Neuronal stem cell (in vitro differentiated cells): ENCODE measurements around the gene SST.
"Not testable (repeated sequence)": the region's sequence is repeated elsewhere in the genome, so short reads cannot be mapped to it uniquely, and the experiment has no call there.

Source experiments
- DNase-seq: peaks from one replicate; pipeline ENCODE4 v3.0.0-alpha.2; 2013; ENCODE audit warnings: low spot score
- H2AFZ ChIP-seq: one replicate; pipeline ENCODE4 v1.6.1; 2013; ENCODE audit warnings: mild to moderate bottlenecking, low read length, inconsistent platforms
- H2AK5ac ChIP-seq: 2 replicates; pipeline ENCODE4 v1.6.1; 2013; ENCODE audit warnings: low read depth, mild to moderate bottlenecking, inconsistent platforms, low read length, moderate library complexity, mixed read lengths
- H2BK120ac ChIP-seq: 2 replicates; pipeline ENCODE4 v1.6.1; 2013; ENCODE audit warnings: low read depth, mild to moderate bottlenecking, inconsistent platforms, low read length, moderate library complexity, mixed read lengths
- H2BK12ac ChIP-seq: one replicate; pipeline ENCODE4 v1.6.1; 2013; ENCODE audit warnings: low read length, inconsistent platforms
- H2BK15ac ChIP-seq: 2 replicates; pipeline ENCODE4 v1.6.1; 2013; ENCODE audit warnings: mild to moderate bottlenecking, low read length, inconsistent platforms, mixed read lengths
- H2BK5ac ChIP-seq: one replicate; pipeline ENCODE4 v1.6.1; 2013; ENCODE audit warnings: inconsistent platforms, mild to moderate bottlenecking, low read length, moderate library complexity
- H3K14ac ChIP-seq: one replicate; pipeline ENCODE4 v1.6.1; 2013; ENCODE audit warnings: low read length, inconsistent platforms
- H3K18ac ChIP-seq: 2 replicates; pipeline ENCODE4 v1.6.1; 2013; ENCODE audit warnings: low read length, inconsistent platforms
- H3K23ac ChIP-seq: 2 replicates; pipeline ENCODE4 v1.6.1; 2013; ENCODE audit warnings: low read depth, mild to moderate bottlenecking, mixed read lengths, low read length, inconsistent platforms; ENCODE audit not compliant: poor library complexity
- H3K27ac ChIP-seq: replicated peaks from 3 replicates; pipeline ENCODE4 v1.5.1; 2013; ENCODE audit warnings: low read length, inconsistent platforms
- H3K27me3 ChIP-seq, 3 experiments: 2 replicates each; pipeline ENCODE4 v1.6.1; 2013; ENCODE audit warnings: low read length in 3 of 3, mild to moderate bottlenecking in 2 of 3, inconsistent platforms in 1 of 3, low read depth in 1 of 3, mixed read lengths in 1 of 3, moderate library complexity in 1 of 3; ENCODE audit not compliant: control insufficient read depth in 3 of 3, insufficient read depth in 3 of 3
- H3K36me3 ChIP-seq, 2 donors: replicated peaks in 1 of 2; 2 replicates each; pipeline ENCODE4 v1.6.1; 2013; ENCODE audit warnings: low read length in 2 of 2; ENCODE audit not compliant: control insufficient read depth in 2 of 2, insufficient read depth in 2 of 2
- H3K4ac ChIP-seq: 2 replicates; pipeline ENCODE4 v1.6.1; 2013; ENCODE audit warnings: inconsistent platforms, mild to moderate bottlenecking, low read length, moderate library complexity
- H3K4me1 ChIP-seq, 2 donors: 1 replicate in 1 of 2; 2 replicates in 1 of 2; pipeline ENCODE4 v1.6.1; 2013; ENCODE audit warnings: low read length in 2 of 2, low read depth in 1 of 2; ENCODE audit not compliant: control insufficient read depth in 2 of 2, insufficient read depth in 1 of 2
- H3K4me2 ChIP-seq: one replicate; pipeline ENCODE4 v1.6.1; 2013; ENCODE audit warnings: mild to moderate bottlenecking, low read length, inconsistent platforms; ENCODE audit not compliant: insufficient read depth, poor library complexity, severe bottlenecking
- H3K4me3 ChIP-seq, 2 donors: 2 replicates each; pipeline ENCODE4 v1.5.1; 2013; ENCODE audit warnings: low read length in 2 of 2, mild to moderate bottlenecking in 2 of 2, inconsistent platforms in 1 of 2, moderate library complexity in 1 of 2
- H3K79me1 ChIP-seq: one replicate; pipeline ENCODE4 v1.6.1; 2013; ENCODE audit warnings: low read depth, mild to moderate bottlenecking, inconsistent platforms, low read length, moderate library complexity
- H3K9ac ChIP-seq: one replicate; pipeline ENCODE4 v1.6.1; 2013; ENCODE audit warnings: mild to moderate bottlenecking, low read depth, low read length, inconsistent platforms; ENCODE audit not compliant: poor library complexity
- H3K9me3 ChIP-seq, 2 donors: replicated peaks in 1 of 2; 2 replicates each; pipeline versions ENCODE3 to v1.6.1; 2013; ENCODE audit warnings: low read length in 2 of 2, mild to moderate bottlenecking in 2 of 2, inconsistent platforms in 1 of 2, low read depth in 1 of 2, mixed read lengths in 1 of 2, moderate library complexity in 1 of 2; ENCODE audit not compliant: control insufficient read depth in 2 of 2, insufficient read depth in 1 of 2
- H4K8ac ChIP-seq: one replicate; pipeline ENCODE4 v1.6.1; 2013; ENCODE audit warnings: low read depth, mild to moderate bottlenecking, inconsistent platforms, low read length, moderate library complexity
- H4K91ac ChIP-seq: one replicate; pipeline ENCODE4 v1.6.1; 2013; ENCODE audit warnings: low read length, low read depth, mild to moderate bottlenecking, inconsistent platforms; ENCODE audit not compliant: poor library complexity
- WGBS, 2 donors: extraction: QIAGEN DNeasy Blood & Tissue Kit; methylation state at CpG; one replicate each; pipeline ENCODE4 v1.1.7; 2013; ENCODE audit warnings: missing lambda C conversion rate in 2 of 2, mixed read lengths in 1 of 2; ENCODE audit not compliant: insufficient read length in 2 of 2, insufficient replicate concordance in 1 of 2; ENCODE audit errors: extremely low coverage in 2 of 2; 5-methylcytosine and 5-hydroxymethylcytosine counted together

Gene SST

DNA sequence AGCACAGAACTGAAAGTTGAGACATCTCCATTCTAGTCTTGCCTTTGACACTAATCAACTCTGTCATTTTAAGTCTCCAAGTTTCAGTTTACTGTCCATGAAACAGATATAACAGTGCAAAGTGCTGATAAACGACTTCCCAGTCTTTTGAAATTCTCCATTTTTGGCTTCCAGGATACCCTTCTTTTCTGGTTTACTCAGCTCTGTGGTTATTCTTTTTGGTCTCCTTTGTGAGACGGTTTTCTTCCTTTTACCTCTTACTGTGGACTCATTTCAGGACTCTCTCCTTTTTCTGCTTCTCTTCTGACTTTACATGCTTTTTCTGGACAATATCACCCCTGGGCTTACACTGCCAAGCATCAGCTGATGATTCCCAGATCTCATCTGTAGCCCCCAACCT lies 18.9 kb downstream of the SST start:
- no peak overlapping the region for H3K9ac ChIP-seq
- no peak overlapping the region for H2BK5ac ChIP-seq
- H3K9me3 ChIP-seq: peaks cover 0 to 5% of the 10 kb centered on the region in 2 donors
- no peak overlapping the region for H3K4ac ChIP-seq
- H3K4me2 ChIP-seq: no peak overlapping the region
- H3K27me3 ChIP-seq: no peaks in the 10 kb centered on the region
- H3K23ac ChIP-seq: no peak overlapping the region
- H4K8ac ChIP-seq: no peak overlapping the region
- no peaks in the 10 kb centered on the region for H3K4me1 ChIP-seq
- H2BK120ac ChIP-seq: no peak overlapping the region
- H2AK5ac ChIP-seq: no peak overlapping the region
- H3K36me3 ChIP-seq: no peaks in the 10 kb centered on the region
- H2AFZ ChIP-seq: no peak overlapping the region
- H2BK12ac ChIP-seq: no peak overlapping the region
- no CpG with 5 or more reads among the region's 2 CpGs for WGBS, 2 donors
- DNase-seq: no peak
- no peak overlapping the region for H3K18ac ChIP-seq
- no peak overlapping the region for H4K91ac ChIP-seq
- H3K4me3 ChIP-seq: no peak overlapping the region
- H3K27ac ChIP-seq: no peak overlapping the region
- H3K14ac ChIP-seq: no peak overlapping the region
- no peaks in the 10 kb centered on the region for H3K79me1 ChIP-seq
- no peak overlapping the region for H2BK15ac ChIP-seq

GRCh38 chr3:187648177-187648576 lies 22.0 kb downstream of the SST start:
- Histone ChIP-seq H3K14ac (no peak overlapping the region), H2BK5ac (no peak overlapping the region), H3K79me1 (no peaks in the 10 kb centered on the region), H3K4me1 (no peaks in the 10 kb centered on the region), H2BK12ac (no peak overlapping the region), H2BK120ac (no peak overlapping the region), H2AK5ac (no peak overlapping the region), H3K36me3 (no peaks in the 10 kb centered on the region), H4K8ac (no peak overlapping the region), H3K27me3 (no peaks in the 10 kb centered on the region), H3K27ac (no peak overlapping the region), H3K23ac (no peak overlapping the region), H3K4ac (no peak overlapping the region), H4K91ac (no peak overlapping the region), H3K4me2 (no peak overlapping the region), H3K9me3 (peaks cover 0 to 5% of the 10 kb centered on the region in 2 donors), H2BK15ac (no peak overlapping the region), H3K9ac (no peak overlapping the region), H2AFZ (no peak overlapping the region), H3K4me3 (no peak overlapping the region), H3K18ac (no peak overlapping the region)
- WGBS, 2 donors: no CpG with 5 or more reads among the region's 2 CpGs
- DNase-seq: no peak

DNA sequence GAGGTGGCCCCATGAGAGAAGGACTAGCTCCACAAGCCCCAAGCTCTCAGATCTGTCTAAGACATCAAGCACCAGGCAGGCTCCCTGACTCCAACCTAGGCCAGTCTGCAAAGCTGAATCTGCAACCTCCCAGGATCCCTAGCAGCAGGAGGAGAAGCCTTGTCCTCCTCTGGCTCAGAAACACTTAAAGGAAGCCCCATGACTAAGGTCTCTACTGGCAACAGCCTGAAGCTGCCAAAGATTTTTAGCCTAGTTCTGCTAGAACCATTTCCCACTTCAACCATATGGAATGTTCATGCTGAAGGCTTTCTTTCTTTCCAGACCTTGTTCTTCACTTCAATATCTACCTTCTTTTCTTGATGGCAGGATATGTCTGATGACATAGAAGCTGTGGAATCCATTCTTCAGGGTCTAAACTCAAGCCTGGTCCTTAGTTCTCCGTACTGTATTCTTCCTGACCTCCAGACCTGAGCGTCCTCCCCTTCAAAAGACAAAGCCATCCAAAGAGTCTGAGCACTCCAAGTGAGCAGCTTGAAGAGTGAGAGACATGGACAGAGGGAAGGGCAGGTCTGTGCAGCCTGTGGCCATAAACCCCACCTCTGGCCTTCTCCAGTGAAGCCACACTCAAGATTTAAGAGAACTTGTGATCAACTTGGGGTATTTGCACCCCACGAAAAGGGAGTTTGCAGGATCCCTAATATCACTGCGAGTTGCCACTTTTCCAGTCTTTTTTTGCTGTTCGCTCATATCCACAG lies 23.1 kb downstream of the SST start:
- Histone ChIP-seq H3K79me1 (no peaks in the 10 kb centered on the region), H3K36me3 (no peaks in the 10 kb centered on the region), H3K18ac (no peak overlapping the region), H2BK12ac (no peak overlapping the region), H3K23ac (no peak overlapping the region), H3K9me3 (peaks cover 0 to 5% of the 10 kb centered on the region in 2 donors), H3K9ac (no peak overlapping the region), H3K4me1 (no peaks in the 10 kb centered on the region), H3K27ac (no peak overlapping the region), H2AFZ (no peak overlapping the region), H4K91ac (no peak overlapping the region), H3K4ac (no peak overlapping the region), H2AK5ac (no peak overlapping the region), H2BK15ac (no peak overlapping the region), H3K14ac (no peak overlapping the region), H3K4me2 (no peak overlapping the region), H3K4me3 (no peak overlapping the region), H2BK5ac (no peak overlapping the region), H2BK120ac (no peak overlapping the region), H4K8ac (no peak overlapping the region), H3K27me3 (no peaks in the 10 kb centered on the region)
- no peak for DNase-seq
- WGBS, 2 donors: no CpG with 5 or more reads among the region's 5 CpGs

GRCh38 chr3:187645379-187645778 lies 24.8 kb downstream of the SST start:
- not testable (repeated sequence) for H3K23ac ChIP-seq, H4K91ac ChIP-seq, H2BK120ac ChIP-seq, H3K36me3 ChIP-seq, H3K14ac ChIP-seq, H2AK5ac ChIP-seq, H2BK15ac ChIP-seq, H3K4me1 ChIP-seq, H3K9me3 ChIP-seq, H3K27ac ChIP-seq, H3K4ac ChIP-seq, H4K8ac ChIP-seq, H3K18ac ChIP-seq, DNase-seq, H3K79me1 ChIP-seq, H3K4me2 ChIP-seq, H2AFZ ChIP-seq, H3K4me3 ChIP-seq, H3K27me3 ChIP-seq, H2BK12ac ChIP-seq, H3K9ac ChIP-seq, H2BK5ac ChIP-seq
- WGBS, 2 donors: no CpG with 5 or more reads among the region's 1 CpG
